HG02623 (cell line): Measurements from ENCODE around the gene BEAN1.
"Not testable (repeated sequence)": the region's sequence is repeated elsewhere in the genome, so short reads cannot be mapped to it uniquely, and the experiment has no call there.

Source experiments
- ATAC-seq: cut with Tn5 transposase; IDR thresholded peaks from one replicate; pipeline ENCODE4 v1.9.1; 2021; ENCODE audit warnings: moderate library complexity; ENCODE audit not compliant: unreplicated experiment

Gene BEAN1

DNA sequence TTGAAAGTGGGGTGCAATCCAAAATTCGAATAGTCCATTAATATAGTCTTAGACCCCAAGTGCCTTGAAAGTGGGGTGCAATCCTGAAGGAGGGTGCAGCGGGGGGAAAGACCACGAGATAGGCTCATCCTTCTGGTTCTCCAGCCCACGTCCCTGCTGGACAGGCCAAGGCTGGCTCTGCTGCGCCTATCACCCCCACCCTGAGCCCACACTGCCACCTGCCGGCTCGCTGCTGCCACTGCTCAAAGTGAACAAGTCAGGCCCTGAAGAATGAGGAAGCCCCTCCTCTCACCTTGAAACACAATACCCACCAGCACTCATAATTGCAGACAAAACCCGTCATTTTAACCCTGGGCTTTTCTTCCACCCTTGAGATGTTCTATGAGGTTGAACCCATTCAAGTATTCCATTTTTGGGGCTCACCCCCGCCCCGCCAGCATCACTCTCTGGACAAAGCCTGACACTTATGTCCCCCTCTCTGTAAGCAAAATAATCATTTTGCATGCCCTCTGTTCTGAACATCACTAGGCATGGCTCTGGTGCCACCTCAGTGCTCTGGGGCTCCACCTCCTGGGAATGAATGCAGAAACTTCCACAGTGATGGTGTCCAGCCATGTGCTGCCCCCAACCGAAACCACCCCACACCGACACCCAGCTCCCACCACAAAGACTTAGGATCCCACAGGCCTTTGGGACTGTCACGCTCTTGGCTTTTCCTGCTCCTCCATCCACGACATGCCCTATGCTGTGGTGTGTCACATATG lies 56.8 kb downstream of the BEAN1 start:
- ATAC-seq = no peak

DNA sequence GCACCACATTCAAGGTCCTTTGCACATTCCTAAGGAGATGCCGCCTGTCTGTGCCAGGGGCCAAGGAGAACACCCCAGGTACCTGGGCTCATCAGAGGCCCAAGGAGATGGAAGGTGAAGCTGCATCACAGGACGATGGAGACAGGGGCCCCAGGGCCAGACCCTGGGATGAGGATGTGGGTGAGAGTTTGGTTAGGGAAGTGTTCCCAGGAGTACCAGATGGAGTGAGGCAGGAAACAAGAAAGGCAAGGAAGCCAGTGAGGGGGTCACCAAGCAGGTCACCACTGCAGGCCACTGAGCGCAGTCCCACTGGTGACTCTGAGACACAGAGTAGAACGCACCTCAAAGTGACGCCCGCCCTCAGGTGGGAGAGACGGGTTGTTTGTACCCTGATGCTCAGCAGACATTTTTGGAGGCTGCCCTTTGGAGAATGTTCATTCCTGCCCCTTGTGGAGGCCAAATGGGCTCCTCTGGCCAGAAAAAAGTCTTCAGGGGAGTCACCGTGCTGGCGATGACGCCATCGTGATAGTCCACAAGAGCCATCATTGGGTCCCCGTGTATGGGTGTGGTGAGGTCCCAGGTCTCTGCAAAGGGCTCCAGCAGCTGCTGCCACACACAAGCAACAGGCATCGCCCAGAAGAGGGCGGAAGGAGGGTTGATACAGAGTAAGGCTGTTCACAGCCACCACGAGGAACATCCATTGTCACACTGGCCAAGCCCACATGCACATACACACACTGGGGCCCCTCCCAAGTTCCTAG lies 57.5 kb downstream of the BEAN1 start:
- ATAC-seq = no peak

GRCh38 chr16:66485376-66485775 lies 58.3 kb downstream of the BEAN1 start:
- no peak for ATAC-seq

DNA sequence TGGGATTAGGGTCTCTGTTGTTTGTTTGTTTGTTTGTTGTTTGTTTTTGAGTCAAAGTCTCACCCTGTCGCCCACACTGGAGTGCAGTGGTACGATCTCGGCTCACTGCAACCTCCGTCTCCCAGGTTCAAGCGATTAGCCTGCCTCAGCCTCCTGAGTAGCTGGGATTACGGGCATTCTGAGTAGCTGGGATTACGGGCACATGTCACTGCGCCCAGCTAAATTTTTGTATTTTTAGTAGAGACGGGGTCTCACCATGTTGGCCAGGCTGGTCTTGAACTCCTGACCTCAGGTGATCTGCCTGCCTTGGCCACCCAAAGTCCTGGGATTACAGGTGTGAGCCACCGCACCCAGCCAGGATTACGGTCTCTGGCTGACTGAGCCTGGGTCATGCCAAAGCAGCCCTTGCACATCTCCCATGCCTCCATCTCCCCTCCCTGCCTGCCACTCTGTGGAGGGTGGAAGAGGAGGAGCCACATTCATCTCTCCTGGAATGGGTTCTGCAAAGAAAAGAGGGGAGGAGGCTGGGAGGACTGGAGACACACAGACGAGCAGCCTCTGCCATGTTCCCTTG lies 59.2 kb downstream of the BEAN1 start:
- ATAC-seq = no peak

DNA sequence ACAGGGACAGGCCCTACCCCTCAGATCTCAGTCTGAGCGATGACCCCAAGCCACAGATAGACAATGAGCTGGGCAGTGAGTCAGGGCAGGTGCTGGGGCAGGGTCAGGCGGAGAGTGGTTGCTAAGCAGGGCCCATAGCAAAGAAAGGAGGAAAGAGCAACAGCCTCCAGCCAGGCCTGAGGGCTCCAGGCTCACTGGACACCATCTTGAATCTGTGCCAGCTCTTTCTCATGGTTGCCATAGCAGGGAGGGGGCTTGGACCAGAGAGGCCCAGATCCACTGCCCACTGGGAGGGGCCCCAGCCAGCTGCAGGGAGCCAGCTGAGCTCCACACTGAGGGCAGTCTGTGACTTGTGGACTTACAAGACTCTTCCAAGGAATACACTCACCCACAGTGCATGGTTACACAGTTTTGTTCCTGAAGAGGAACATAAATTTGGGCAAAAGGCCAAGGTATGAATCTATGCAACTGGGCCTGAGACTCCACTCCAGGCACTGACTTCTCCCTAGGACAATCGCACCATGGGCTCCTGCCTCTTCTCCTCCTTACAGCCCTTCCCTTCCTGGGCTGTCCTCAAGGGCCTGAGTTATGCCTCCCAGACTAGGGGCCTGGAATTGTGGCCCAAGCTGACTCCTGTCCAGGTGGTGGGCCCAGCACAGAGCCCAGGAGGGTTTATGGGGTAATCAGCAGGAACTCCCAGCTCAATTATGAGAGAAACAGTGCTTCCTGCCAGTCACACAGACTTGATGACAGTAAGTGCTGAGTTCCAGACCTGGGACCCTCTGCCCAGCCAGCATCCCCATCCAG lies 59.9 kb downstream of the BEAN1 start:
- no peak for ATAC-seq

DNA sequence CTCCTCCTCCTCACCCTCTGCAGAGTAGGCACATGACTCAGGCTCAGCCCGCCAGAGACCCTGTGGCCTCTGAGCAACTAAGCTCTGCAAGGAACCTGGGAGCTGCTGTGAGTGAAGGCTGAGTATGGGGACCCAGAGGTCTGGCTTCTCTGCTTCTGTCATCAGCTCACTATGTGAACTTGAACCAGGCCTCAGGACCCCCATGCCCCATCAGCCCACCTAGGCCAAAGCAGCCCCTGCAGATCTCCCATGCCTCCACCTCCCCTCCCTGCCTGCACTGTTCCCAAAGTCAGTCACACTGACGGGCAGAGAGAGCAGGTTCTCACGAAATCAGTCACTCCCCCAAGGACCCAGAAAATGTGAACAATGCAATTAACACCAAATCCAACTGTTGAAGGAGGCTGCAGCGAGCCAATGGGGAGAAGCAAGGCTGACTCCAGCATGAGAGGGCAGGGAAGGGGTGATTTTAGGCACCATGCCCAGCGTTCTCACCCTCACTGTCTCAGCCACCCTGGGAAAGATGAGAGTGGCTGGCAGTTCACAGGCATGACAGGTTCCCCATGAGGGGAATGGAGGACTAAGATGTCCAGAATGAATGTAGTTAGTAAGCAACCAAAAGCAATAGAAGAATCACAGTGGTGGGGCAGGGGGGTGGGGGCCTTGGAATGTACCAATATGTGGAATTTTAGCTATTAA lies 60.6 kb downstream of the BEAN1 start:
- ATAC-seq = no peak

GRCh38 chr16:66488505-66488904 lies 61.4 kb downstream of the BEAN1 start:
- ATAC-seq = no peak

DNA sequence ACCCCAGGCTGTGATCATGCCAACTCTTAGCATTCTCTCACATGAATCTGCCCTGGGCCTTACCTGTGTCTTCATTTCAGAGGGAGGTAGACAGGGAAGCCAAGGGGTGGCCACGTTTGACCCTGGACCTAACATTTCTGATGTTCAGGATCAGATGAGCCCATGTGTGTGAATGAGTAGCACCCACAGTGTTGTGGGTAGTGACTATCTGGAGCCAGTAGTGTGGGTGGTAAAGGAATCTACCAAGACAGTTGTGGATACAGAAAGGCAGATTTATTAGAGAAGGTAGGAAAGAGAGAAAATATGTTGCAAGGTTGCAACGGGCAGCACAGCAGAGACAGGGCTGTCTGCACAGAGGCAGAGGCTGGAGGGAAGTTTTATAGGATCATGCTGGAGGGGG lies 62.3 kb downstream of the BEAN1 start:
- no peak for ATAC-seq

- ATAC-seq = no peak
These were observed 62.7 kb downstream of the BEAN1 start for GRCh38 chr16:66489818-66490217.

DNA sequence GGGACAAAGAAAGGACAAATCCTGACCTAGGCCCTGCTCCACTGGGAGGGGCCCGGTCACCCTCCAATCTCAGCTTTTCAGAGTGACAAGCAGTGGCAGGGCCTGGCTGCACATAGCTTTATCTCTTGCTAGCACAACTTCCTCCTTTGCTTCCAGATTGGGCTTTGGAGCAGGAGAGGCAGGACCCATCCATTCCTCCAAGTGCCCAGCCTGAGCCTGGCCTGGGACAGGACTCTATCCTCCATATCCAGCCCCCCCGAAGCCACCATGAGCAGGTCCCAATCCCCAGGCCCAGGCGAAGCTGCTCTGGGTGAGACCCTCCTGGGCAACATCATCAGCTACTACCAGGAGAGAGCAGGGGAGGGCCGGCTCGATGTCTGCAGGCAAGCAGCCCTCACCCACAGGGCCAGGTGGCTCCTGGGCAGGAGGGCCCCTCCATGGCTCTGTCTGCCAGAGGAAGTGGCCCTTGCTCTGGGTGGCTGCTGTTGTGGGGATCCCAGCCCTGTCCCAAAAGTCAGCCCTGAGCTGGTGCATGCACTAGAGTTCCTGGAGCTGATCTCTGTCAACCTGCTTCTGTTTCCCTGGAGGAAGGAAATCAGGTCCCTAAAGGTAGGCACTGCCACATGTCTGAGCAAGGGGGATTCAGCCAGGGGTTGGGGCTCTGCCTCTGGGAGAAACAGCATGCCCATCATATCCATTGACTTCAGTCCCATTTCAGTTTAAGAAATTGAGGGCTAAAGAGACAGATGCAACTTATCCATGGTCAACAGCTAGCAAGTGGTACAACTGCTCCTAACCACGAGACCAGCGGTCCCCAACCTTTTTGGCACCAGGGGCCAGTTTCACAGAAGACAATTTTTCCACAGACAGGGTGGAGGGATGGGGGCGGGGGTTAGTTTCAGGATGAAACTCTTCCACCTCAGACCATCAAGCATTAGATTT lies 64.0 kb downstream of the BEAN1 start:
- ATAC-seq = no peak

GRCh38 chr16:66491716-66492064 lies 64.6 kb downstream of the BEAN1 start:
- ATAC-seq = no peak

DNA sequence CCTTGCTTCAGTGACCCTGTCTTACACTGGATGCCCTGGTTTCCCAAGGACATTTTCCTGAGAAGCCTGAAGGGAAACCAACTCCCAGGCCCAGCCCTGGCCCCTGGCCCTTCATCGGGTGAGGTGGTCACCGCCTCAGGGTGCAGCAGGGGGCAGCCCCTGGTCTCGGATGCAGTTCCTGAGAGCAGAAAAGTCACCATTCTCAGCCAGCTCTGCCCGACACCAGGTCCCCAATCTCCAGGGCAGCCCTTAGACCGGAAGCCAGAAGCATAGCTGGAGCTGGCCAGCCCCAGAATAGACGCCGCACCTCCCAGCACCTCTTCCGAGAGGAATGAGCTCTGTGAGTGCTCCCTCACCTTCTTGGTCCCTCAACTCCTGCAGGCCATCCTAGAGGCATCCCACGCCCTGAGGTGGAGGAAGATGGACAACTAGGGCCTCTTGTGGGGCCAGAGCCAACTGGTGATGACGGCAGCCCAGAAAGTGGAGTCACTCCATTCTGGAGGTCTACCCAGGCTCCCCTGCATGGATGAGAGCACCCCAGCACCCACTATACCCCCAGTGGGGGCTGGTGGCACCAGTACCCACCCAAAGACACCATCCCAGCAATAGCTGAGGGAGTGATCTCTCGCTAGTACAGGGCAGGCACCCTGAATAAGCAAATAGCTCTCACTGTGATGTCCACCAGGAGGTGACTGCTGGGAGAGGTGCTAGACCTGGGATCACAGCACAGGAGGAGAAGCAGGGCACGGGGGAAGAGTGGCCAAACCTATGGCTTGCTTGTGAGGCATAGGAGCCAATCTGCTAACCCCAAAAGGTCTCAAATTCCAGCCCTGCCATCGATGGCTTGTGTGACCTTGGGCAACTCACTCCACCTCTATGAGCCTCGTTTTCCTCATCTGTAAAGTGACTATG lies 66.7 kb downstream of the BEAN1 start:
- no peak for ATAC-seq

DNA sequence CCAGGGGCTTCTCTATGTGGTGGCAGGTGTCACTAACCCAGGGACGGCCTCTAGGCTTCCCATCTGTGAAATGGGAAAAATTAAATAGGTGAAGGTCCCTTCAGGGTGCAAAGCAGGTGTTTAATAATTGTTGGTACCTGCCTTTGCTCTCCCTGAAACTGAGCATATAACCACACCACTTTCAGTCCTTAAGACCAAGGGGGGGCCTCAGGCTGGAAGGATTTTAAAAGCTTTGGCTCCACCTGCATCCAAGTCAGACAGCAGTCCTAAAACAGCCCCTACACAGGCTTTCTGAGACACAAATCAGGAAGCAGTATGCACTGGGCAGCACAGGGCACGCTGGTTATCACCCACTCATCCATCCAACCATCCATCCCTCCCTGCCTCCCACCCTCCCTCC lies 67.8 kb downstream of the BEAN1 start:
- ATAC-seq = no peak

GRCh38 chr16:66495440-66495839 lies 68.3 kb downstream of the BEAN1 start:
- no peak for ATAC-seq

GRCh38 chr16:66496226-66496625 lies 69.1 kb downstream of the BEAN1 start:
- ATAC-seq = not testable (repeated sequence)

GRCh38 chr16:66497921-66498320 lies 70.8 kb downstream of the BEAN1 start:
- ATAC-seq = not testable (repeated sequence)

DNA sequence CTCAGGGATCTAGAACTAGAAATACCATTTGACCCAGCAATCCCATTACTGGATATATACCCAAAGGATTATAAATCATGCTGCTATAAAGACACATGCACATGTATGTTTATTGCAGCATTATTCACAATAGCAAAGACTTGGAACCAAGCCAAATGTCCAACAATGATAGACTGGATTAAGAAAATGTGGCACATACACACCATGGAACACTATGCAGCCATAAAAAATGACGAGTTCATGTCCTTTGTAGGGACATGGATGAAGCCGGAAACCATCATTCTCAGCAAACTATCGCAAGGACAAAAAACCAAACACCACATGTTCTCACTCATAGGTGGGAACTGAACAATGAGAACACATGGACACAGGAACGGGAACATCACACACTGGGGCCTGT lies 74.5 kb downstream of the BEAN1 start:
- not testable (repeated sequence) for ATAC-seq

GRCh38 chr16:66502020-66502913 lies 75.2 kb downstream of the BEAN1 start:
- ATAC-seq = no peak
